ENCODE results near the gene SEC24D. TPM values are rescaled to one million over a fixed set of nuclear protein-coding genes. Genes with fewer than 3 reads are reported as not detected.

Gene SEC24D, protein sequence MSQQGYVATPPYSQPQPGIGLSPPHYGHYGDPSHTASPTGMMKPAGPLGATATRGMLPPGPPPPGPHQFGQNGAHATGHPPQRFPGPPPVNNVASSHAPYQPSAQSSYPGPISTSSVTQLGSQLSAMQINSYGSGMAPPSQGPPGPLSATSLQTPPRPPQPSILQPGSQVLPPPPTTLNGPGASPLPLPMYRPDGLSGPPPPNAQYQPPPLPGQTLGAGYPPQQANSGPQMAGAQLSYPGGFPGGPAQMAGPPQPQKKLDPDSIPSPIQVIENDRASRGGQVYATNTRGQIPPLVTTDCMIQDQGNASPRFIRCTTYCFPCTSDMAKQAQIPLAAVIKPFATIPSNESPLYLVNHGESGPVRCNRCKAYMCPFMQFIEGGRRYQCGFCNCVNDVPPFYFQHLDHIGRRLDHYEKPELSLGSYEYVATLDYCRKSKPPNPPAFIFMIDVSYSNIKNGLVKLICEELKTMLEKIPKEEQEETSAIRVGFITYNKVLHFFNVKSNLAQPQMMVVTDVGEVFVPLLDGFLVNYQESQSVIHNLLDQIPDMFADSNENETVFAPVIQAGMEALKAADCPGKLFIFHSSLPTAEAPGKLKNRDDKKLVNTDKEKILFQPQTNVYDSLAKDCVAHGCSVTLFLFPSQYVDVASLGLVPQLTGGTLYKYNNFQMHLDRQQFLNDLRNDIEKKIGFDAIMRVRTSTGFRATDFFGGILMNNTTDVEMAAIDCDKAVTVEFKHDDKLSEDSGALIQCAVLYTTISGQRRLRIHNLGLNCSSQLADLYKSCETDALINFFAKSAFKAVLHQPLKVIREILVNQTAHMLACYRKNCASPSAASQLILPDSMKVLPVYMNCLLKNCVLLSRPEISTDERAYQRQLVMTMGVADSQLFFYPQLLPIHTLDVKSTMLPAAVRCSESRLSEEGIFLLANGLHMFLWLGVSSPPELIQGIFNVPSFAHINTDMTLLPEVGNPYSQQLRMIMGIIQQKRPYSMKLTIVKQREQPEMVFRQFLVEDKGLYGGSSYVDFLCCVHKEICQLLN
- 10 to 100 TPM; 62.8 to 77.2 TPM for total RNA-seq
- polyA plus RNA-seq = 10 to 100 TPM; 11.4 to 41.2 TPM
- long read RNA-seq, donor 1 = 0 reads
- long read RNA-seq, donor 2 = 0 reads
- long read RNA-seq, donor 3 = 0 reads
- long read RNA-seq, donor 4 = 0 reads
- long read RNA-seq, donor 5, full-length matches to known transcripts = 3 of 8 reads
- long read RNA-seq, donor 5, partial matches to known transcripts = 5 of 8 reads
- long read RNA-seq, donor 5, other reads (novel, unspliced or antisense) = 0 of 8 reads

DNA sequence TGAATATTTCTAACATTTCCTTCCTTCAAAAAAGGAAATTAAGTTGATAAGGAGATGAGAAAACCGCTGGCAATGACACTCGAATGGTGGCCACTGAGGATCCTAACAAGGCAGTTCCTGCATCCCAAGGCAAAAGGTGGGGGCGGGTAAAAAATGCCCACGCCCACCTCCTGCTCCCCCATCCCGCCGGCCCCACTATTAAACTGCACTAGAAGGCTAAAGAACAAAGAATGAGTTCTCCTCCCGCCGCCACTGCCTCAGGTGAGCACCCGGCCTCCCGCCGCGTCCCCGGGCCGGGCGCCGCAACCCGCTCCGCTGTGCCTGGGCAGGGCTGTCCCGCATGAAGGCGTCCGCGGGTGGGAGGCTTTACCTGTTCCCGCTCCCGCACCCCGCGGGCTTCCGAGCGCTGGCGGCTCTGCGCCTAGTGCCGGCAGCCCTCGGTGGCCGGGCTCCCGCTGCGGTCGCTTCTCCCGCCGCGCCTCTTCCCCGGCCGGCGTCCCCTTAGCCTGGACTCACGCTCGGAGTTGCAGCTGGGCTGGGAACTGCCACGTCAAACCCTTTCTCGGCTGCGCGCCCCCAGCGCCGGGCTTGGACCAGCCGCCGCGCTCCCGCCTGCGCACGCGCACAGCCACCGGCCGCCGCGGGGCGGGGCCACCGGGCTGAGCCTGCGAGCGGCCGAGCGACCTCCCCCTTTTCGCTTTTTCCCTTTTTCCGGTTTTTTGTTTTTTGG, at the start of gene SEC24D:
TSS of gene SEC24D (minus strand) at position 556 of the 730 bp plus-strand sequence. CDS start 2,430 bp downstream, outside the sequence.
- Histone ChIP-seq H3K36me3 (ENCODE audit: control insufficient read depth in 4 of 4, insufficient read depth in 4 of 4, low read length in 4 of 4) (peaks cover 5 to 18% (median 12%) of the 10 kb centered on the region in 4 donors), H3K4me1 (ENCODE audit: control insufficient read depth in 5 of 5, insufficient read depth in 5 of 5, low read length in 5 of 5) (peaks cover 0 to 11% (median 1%) of the 10 kb centered on the region in 5 donors), H3K9ac (ENCODE audit: insufficient read depth in 1 of 2, low read length in 2 of 2) (peak within 1 kb of the TSS; percentile 91 to 96), H3K9me3 (ENCODE audit: control insufficient read depth in 4 of 4, insufficient read depth in 3 of 4, low read length in 3 of 4) (no peaks in the 10 kb centered on the region), H3K4me3 (peak within 1 kb of the TSS; percentile 98), H3K27me3 (ENCODE audit: control insufficient read depth in 3 of 3, insufficient read depth in 3 of 3, low read length in 2 of 3) (no peaks in the 10 kb centered on the region), H3K27ac (ENCODE audit: low read depth in 1 of 2, low read length in 1 of 2) (peak within 1 kb of the TSS; percentile 88 to 99)
- TF ChIP-seq, protein P1, sequence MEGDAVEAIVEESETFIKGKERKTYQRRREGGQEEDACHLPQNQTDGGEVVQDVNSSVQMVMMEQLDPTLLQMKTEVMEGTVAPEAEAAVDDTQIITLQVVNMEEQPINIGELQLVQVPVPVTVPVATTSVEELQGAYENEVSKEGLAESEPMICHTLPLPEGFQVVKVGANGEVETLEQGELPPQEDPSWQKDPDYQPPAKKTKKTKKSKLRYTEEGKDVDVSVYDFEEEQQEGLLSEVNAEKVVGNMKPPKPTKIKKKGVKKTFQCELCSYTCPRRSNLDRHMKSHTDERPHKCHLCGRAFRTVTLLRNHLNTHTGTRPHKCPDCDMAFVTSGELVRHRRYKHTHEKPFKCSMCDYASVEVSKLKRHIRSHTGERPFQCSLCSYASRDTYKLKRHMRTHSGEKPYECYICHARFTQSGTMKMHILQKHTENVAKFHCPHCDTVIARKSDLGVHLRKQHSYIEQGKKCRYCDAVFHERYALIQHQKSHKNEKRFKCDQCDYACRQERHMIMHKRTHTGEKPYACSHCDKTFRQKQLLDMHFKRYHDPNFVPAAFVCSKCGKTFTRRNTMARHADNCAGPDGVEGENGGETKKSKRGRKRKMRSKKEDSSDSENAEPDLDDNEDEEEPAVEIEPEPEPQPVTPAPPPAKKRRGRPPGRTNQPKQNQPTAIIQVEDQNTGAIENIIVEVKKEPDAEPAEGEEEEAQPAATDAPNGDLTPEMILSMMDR (IDR thresholded peaks at IDR 0.05; ENCODE audit: control extremely low read depth, extremely low read depth) = no peak
- peak; percentile 93 for ATAC-seq (ENCODE audit: insufficient read depth, low FRiP score)
- WGBS, 2 donors = 0% methylated on average over 61 to 69 of the region's 69 CpGs
- peak; percentile 93 to 94 (median 94) for DNase-seq

DNA sequence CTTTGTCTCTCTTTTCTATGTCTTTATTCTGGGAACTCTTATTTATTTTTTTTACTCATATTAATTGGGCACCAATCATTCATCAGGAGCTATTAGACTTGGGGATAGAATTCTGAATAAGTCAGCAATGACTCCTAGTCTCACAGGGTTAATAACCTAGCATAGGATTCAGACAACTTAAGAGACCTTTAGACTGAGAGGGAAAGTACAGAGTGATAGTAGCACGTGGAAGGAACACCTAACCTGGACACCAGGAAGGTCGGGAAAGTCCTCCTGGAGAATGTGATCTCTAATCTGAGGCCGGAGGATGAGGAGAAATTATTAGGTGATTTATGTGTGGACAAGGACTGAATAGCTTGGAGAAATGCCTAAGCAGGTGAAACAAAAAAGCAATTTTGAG, 48.8 kb upstream of the SEC24D start:
- WGBS, 2 donors = 88 to 91% methylated on average over 3 of the region's 3 CpGs
- Histone ChIP-seq H3K4me1 (ENCODE audit: control insufficient read depth in 5 of 5, insufficient read depth in 5 of 5, low read length in 5 of 5) (peaks cover 0 to 15% (median 0%) of the 10 kb centered on the region in 5 donors), H3K4me3 (no peak overlapping the region), H3K9ac (ENCODE audit: insufficient read depth in 1 of 2, low read length in 2 of 2) (no peak overlapping the region), H3K36me3 (ENCODE audit: control insufficient read depth in 4 of 4, insufficient read depth in 4 of 4, low read length in 4 of 4) (no peaks in the 10 kb centered on the region), H3K9me3 (ENCODE audit: control insufficient read depth in 4 of 4, insufficient read depth in 3 of 4, low read length in 3 of 4) (no peaks in the 10 kb centered on the region), H3K27ac (ENCODE audit: low read depth in 1 of 2, low read length in 1 of 2) (no peak overlapping the region), H3K27me3 (ENCODE audit: control insufficient read depth in 3 of 3, insufficient read depth in 3 of 3, low read length in 2 of 3) (peaks cover 0 to 11% (median 0%) of the 10 kb centered on the region in 3 donors)
- no peak for ATAC-seq (ENCODE audit: insufficient read depth, low FRiP score)
- DNase-seq = no peak
- TF ChIP-seq, protein P1 (IDR thresholded peaks at IDR 0.05; ENCODE audit: control extremely low read depth, extremely low read depth) = no peak

DNA sequence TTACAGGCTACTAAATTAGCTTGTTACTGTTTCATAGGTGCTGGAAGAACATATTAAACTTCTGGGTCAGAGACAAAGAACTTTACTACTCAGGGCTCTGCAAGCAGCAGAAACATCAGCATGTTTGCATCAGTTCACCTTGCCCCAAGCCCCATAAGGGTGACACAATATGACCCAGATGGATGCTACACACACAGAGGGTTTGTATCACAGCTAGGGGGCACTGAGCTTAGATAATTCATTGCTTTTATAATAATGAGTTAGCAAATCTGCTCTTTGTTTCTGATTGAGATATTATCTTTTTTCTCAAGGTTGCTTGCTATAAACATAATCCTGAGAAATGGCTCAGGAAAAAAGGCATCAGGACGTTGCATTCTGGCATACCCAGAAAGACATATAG, 47.9 kb upstream of the SEC24D start:
- Histone ChIP-seq H3K9me3 (ENCODE audit: control insufficient read depth in 4 of 4, insufficient read depth in 3 of 4, low read length in 3 of 4) (no peaks in the 10 kb centered on the region), H3K4me3 (no peak overlapping the region), H3K27me3 (ENCODE audit: control insufficient read depth in 3 of 3, insufficient read depth in 3 of 3, low read length in 2 of 3) (peaks cover 0 to 11% (median 0%) of the 10 kb centered on the region in 3 donors), H3K4me1 (ENCODE audit: control insufficient read depth in 5 of 5, insufficient read depth in 5 of 5, low read length in 5 of 5) (peaks cover 0 to 7% (median 0%) of the 10 kb centered on the region in 5 donors), H3K36me3 (ENCODE audit: control insufficient read depth in 4 of 4, insufficient read depth in 4 of 4, low read length in 4 of 4) (no peaks in the 10 kb centered on the region), H3K27ac (ENCODE audit: low read depth in 1 of 2, low read length in 1 of 2) (no peak overlapping the region), H3K9ac (ENCODE audit: insufficient read depth in 1 of 2, low read length in 2 of 2) (no peak overlapping the region)
- WGBS, 2 donors = 68 to 73% methylated on average over 1 of the region's 1 CpG
- ATAC-seq (ENCODE audit: insufficient read depth, low FRiP score) = no peak
- TF ChIP-seq, protein P1 (IDR thresholded peaks at IDR 0.05; ENCODE audit: control extremely low read depth, extremely low read depth) = no peak
- DNase-seq = no peak
